Measurements from ENCODE around the gene MID1.

GRCh38 chrX:10485326-10485725 is 135.1 kb downstream of the MID1 start:
- TF ChIP-seq CTCF (conservative IDR thresholded peaks at IDR 0.05) (no peak), EZH2 (IDR thresholded peaks at IDR 0.05; ENCODE audit: low read depth) (no peak)

Measured in PC-9 (cell line).